Loucy (cell line): ENCODE measurements around the gene C5orf24.

Experiments used
- H2AFZ ChIP-seq: fragments of 200-600 bp; sonication (generic); 2 replicates; pipeline ENCODE4 v1.6.0; 2016; ENCODE audit warnings: antibody characterized with exemption, mild to moderate bottlenecking, low read length, moderate library complexity
- H3F3A ChIP-seq: fragments of 200-600 bp; 2 replicates; pipeline ENCODE4 v1.6.0; 2016; ENCODE audit warnings: antibody characterized with exemption, low read depth, mild to moderate bottlenecking
- H3K27me3 ChIP-seq: fragments of 200-600 bp; sonication (generic); 2 replicates; pipeline ENCODE4 v1.6.1; 2014; ENCODE audit warnings: low read length, mild to moderate bottlenecking; ENCODE audit not compliant: insufficient read depth, poor library complexity, severe bottlenecking
- H3K36me3 ChIP-seq: fragments of 200-600 bp; sonication (generic); 2 replicates; pipeline ENCODE4 v1.6.1; 2016; ENCODE audit warnings: low read length; ENCODE audit not compliant: insufficient read depth
- H3K4me1 ChIP-seq: fragments of 200-600 bp; sonication (generic); 2 replicates; pipeline ENCODE4 v1.5.1; 2014; ENCODE audit warnings: low read length, mild to moderate bottlenecking; ENCODE audit not compliant: insufficient read depth, poor library complexity, severe bottlenecking
- H3K4me2 ChIP-seq: fragments of 200-600 bp; sonication (generic); 2 replicates; pipeline ENCODE4 v1.6.0; 2014; ENCODE audit warnings: antibody characterized with exemption, low read length, low read depth, mild to moderate bottlenecking; ENCODE audit not compliant: poor library complexity, severe bottlenecking
- H3K4me3 ChIP-seq: fragments of 200-600 bp; sonication (generic); 2 replicates; pipeline ENCODE4 v1.5.1; 2014; ENCODE audit warnings: low read length, mild to moderate bottlenecking, mixed read lengths; ENCODE audit not compliant: poor library complexity, severe bottlenecking
- H3K79me2 ChIP-seq: fragments of 200-600 bp; sonication (generic); 2 replicates; pipeline ENCODE4 v1.6.1; 2014; ENCODE audit warnings: low read length; ENCODE audit not compliant: insufficient read depth
- H3K9ac ChIP-seq: fragments of 200-600 bp; sonication (generic); 2 replicates; pipeline ENCODE4 v1.6.0; 2014; ENCODE audit warnings: mild to moderate bottlenecking, low read depth, low read length, moderate library complexity; ENCODE audit not compliant: poor library complexity, severe bottlenecking
- H3K9me2 ChIP-seq: fragments of 200-600 bp; sonication (generic); replicated peaks from 2 replicates; pipeline ENCODE4 v1.6.1; 2016; ENCODE audit warnings: low read depth, low read length, mixed read lengths
- H3K9me3 ChIP-seq: fragments of 200-600 bp; sonication (generic); 2 replicates; pipeline ENCODE4 v1.6.1; 2014; ENCODE audit warnings: mild to moderate bottlenecking, antibody characterized with exemption, low read length, low read depth; ENCODE audit not compliant: insufficient read depth
- H4K20me1 ChIP-seq: fragments of 200-600 bp; sonication (generic); 2 replicates; pipeline ENCODE4 v1.6.0; 2014; ENCODE audit warnings: antibody characterized with exemption, low read length, mild to moderate bottlenecking; ENCODE audit not compliant: insufficient read depth, poor library complexity, severe bottlenecking
- EZH2phosphoT487 ChIP-seq: fragments of 200-600 bp; IDR thresholded peaks from 2 replicates; pipeline ENCODE4 v1.6.1; 2018; ENCODE audit warnings: antibody characterized with exemption, mild to moderate bottlenecking, moderate library complexity, borderline replicate concordance
- TF ChIP-seq, protein P1 (sequence below): fragments of 200-600 bp; sonication (generic); conservative IDR thresholded peaks from 2 replicates; pipeline ENCODE4 v1.5.1; 2014; ENCODE audit warnings: mild to moderate bottlenecking, antibody characterized with exemption, low read length

C5orf24 gene

DNA sequence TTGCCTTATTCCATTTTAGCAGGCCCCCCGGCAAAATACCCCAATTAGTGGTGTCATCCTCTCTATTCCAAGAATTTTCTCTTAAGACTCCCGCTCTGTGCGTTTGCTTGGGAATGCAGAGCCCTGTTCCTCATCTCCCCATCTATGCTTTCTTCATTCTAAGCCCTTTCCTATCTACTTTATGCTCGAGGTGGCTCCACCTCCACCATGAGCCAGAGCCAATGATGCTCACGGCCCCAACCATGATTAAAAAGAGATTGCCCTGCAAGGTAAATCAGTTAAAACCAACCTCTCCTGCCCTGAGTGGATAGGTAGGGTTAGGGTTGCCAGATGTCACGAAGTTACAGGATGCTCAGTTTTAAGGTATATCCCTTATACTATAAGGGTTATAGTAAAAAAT is 27.7 kb downstream of the C5orf24 start:
- Histone ChIP-seq H3K27me3 (no peaks in the 10 kb centered on the region), H3K36me3 (no peaks in the 10 kb centered on the region), H3F3A (no peaks in the 10 kb centered on the region), H3K9me3 (no peaks in the 10 kb centered on the region), H3K4me1 (peaks cover 6% of the 10 kb centered on the region), H3K4me2 (peak overlapping the region; percentile 94), H4K20me1 (no peaks in the 10 kb centered on the region), H3K4me3 (peak overlapping the region; percentile 90), H3K79me2 (peaks cover 30% of the 10 kb centered on the region), H3K9me2 (no peaks in the 10 kb centered on the region), H2AFZ (peak overlapping the region; percentile 96), H3K9ac (peak overlapping the region; percentile 84)
- TF ChIP-seq EZH2phosphoT487 = no peak
- TF ChIP-seq, protein P1, sequence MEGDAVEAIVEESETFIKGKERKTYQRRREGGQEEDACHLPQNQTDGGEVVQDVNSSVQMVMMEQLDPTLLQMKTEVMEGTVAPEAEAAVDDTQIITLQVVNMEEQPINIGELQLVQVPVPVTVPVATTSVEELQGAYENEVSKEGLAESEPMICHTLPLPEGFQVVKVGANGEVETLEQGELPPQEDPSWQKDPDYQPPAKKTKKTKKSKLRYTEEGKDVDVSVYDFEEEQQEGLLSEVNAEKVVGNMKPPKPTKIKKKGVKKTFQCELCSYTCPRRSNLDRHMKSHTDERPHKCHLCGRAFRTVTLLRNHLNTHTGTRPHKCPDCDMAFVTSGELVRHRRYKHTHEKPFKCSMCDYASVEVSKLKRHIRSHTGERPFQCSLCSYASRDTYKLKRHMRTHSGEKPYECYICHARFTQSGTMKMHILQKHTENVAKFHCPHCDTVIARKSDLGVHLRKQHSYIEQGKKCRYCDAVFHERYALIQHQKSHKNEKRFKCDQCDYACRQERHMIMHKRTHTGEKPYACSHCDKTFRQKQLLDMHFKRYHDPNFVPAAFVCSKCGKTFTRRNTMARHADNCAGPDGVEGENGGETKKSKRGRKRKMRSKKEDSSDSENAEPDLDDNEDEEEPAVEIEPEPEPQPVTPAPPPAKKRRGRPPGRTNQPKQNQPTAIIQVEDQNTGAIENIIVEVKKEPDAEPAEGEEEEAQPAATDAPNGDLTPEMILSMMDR = no peak

DNA sequence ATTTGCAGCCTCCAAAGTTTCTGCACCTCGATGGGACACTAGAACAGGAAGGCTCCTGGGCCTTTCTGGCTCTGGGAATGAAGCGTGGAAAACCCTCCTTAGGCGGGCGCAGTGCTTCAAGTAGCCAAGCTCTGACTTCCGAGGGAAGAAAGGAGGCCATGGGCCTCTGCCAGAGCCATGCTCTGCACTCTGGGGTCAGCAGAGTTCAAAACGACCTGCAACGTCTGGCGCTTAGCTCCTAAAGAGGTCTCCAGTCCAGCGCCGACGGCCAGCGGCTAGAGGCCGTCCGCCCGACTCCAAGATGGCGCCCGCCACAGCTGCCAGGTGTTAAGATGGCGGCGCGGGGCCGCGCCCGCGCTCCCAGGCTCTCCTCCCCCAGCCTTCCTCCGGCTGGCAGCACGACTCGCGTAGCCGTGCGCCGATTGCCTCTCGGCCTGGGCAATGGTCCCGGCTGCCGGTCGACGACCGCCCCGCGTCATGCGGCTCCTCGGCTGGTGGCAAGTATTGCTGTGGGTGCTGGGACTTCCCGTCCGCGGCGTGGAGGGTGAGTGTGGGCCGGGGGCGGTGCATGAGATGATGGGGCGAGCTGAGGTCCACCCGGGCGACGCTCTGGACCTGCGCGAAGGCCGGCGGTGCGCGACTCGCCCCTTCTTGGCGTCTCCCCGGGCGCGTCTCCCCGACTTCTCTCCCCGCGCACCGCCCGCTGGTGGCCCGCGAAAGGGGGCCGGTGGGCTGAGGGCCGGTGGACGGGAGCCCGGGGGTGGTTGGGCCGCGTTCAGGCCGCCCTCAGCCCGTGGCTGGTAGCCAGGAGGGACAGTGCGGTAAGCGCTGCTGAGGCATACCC is 28.4 kb downstream of the C5orf24 start, which contains the start of gene TXNDC15:
TSS of gene TXNDC15 (plus strand) at position 385 of the 844 bp plus-strand sequence. CDS start at position 442, 57 bp downstream.
- Histone ChIP-seq H3K79me2 (peaks cover 30% of the 10 kb centered on the region), H3K27me3 (no peaks in the 10 kb centered on the region), H3K4me1 (peaks cover 6% of the 10 kb centered on the region), H3K4me3 (peak within 1 kb of the TSS; percentile 90), H2AFZ (peak within 1 kb of the TSS; percentile 96), H3K9me2 (no peaks in the 10 kb centered on the region), H3K4me2 (peak within 1 kb of the TSS; percentile 94), H3F3A (no peaks in the 10 kb centered on the region), H3K9me3 (no peaks in the 10 kb centered on the region), H3K9ac (peak within 1 kb of the TSS; percentile 84), H4K20me1 (no peaks in the 10 kb centered on the region), H3K36me3 (no peaks in the 10 kb centered on the region)
- no peak for TF ChIP-seq EZH2phosphoT487
- TF ChIP-seq, protein P1 = no peak

DNA sequence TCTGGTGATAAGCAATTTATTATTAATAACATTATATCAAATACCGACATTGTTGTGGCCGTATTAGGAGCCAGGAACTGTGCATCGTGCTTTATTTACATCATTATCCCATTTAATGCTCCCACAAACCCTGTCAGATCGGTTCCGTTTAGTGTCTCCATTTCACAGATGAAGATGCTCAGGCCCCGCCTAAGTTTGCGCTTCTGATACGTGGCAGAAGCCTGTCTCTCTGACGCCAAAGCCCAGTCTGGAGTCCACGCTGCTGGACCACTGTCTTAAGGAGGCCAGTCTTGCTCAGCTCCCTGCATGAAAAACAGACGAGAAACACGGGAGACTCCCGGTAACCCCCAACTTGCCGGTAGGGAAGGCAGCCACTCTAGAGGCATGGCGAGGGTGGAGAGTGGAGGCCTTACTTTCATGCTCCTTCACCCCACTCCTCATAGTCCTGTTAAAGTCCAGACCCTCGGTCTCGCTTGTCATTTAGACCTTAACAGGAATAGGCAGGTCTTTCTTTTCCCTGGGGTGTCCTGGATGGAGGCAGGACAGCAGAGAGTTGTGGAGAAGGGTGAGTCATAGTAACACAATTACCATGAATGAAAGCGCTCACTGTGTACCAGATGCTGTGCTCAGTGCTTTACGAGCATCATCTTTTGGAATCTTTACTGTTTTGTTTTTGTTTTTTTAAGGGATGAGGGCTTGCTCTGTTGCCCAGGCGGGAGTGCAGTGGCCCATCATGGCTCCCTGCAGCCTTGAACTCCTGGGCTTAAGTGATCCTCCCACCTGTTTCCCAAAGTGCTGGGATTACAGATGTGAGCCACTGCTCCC is 29.3 kb downstream of the C5orf24 start:
- Histone ChIP-seq H3K9ac (peak overlapping the region; percentile 84), H3F3A (no peaks in the 10 kb centered on the region), H3K4me3 (peak overlapping the region; percentile 90), H2AFZ (peak overlapping the region; percentile 96), H3K4me2 (peak overlapping the region; percentile 94), H3K9me2 (no peaks in the 10 kb centered on the region), H3K27me3 (no peaks in the 10 kb centered on the region), H3K4me1 (peaks cover 6% of the 10 kb centered on the region), H4K20me1 (no peaks in the 10 kb centered on the region), H3K9me3 (no peaks in the 10 kb centered on the region), H3K79me2 (peaks cover 30% of the 10 kb centered on the region), H3K36me3 (no peaks in the 10 kb centered on the region)
- no peak for TF ChIP-seq EZH2phosphoT487
- TF ChIP-seq, protein P1 = no peak
